K562 (cell line): Measurements from ENCODE around the gene MEIOB. TPM values are rescaled to one million over a fixed set of nuclear protein-coding genes. Genes with fewer than 3 reads are reported as not detected.

ENCODE experiments used
- ATAC-seq: fragments of 200-7000 bp; cut with Tn5 transposase; 3 replicates; pipeline ENCODE4 v1.9.1; 2020; ENCODE audit warnings: moderate library complexity
- BruUV-seq: library from RNA; stranded (reverse); fragments of 400-500 nt; replicated peaks from 2 replicates; lab custom pipeline; 2021; lab: Mats Ljungman, UMichigan
- CTCF ChIA-PET: fragments of 300-600 bp; formaldehyde crosslinking; extraction: SDS; loops from one replicate; lab custom pipeline; 2021; ENCODE audit warnings: low intra/inter-chr PET ratio; lab: Yijun Ruan, JAX
- POLR2A ChIA-PET: fragments of 300-600, 350-650 bp; sonication (Branson Sonifier 250); formaldehyde crosslinking; extraction: SDS; loops from one replicate; lab custom pipeline; 2021; ENCODE audit warnings: antibody characterized with exemption, inconsistent platforms; lab: Yijun Ruan, JAX
- DNase-seq, 4 experiments: peaks; one replicate each; pipeline versions ENCODE4 v3.0.0 to v3.0.0-alpha.2; 2011 to 2018; ENCODE audit warnings: low spot score in 3 of 4, mixed read lengths in 3 of 4; ENCODE audit errors: extremely low read depth in 1 of 4
- FAIRE-seq: peaks from 2 replicates; lab custom pipeline; 2011; peaks lifted over from hg19 to GRCh38; lab: Jason Lieb, UNC
- H2AFZ ChIP-seq: 2 replicates; pipeline ENCODE4 v1.6.0; 2011; ENCODE audit warnings: low read depth, low read length, control low read depth, inconsistent platforms
- H3K27ac ChIP-seq: fragments of 200-600 bp; 3 replicates; pipeline ENCODE4 v1.8.0; 2011; ENCODE audit warnings: low read depth, mild to moderate bottlenecking, control low read depth, inconsistent platforms, low read length, moderate library complexity, mixed read lengths; ENCODE audit errors: extremely low read depth
- H3K27me3 ChIP-seq, 2 experiments: fragments of 300-600 bp in 1 of 2; 2 replicates in 1 of 2; 3 replicates in 1 of 2; pipeline versions ENCODE4 v1.6.0 to v1.8.0; 2011; ENCODE audit warnings: inconsistent platforms in 2 of 2, low read length in 2 of 2, mild to moderate bottlenecking in 1 of 2, mixed read lengths in 1 of 2, moderate library complexity in 1 of 2; ENCODE audit not compliant: control insufficient read depth in 2 of 2, insufficient read depth in 2 of 2
- H3K36me3 ChIP-seq: fragments of 300-600 bp; 3 replicates; pipeline ENCODE4 v1.8.0; 2011; ENCODE audit warnings: mild to moderate bottlenecking, low read length, inconsistent platforms; ENCODE audit not compliant: control insufficient read depth, insufficient read depth
- H3K4me1 ChIP-seq, 2 experiments: fragments of 200-600 bp in 1 of 2; replicated peaks in 1 of 2; 2 replicates in 1 of 2; 3 replicates in 1 of 2; pipeline versions ENCODE4 v1.5.1 to v1.8.0; 2011; ENCODE audit warnings: inconsistent platforms in 2 of 2, low read length in 2 of 2, mild to moderate bottlenecking in 1 of 2, mixed read lengths in 1 of 2, moderate library complexity in 1 of 2; ENCODE audit not compliant: control insufficient read depth in 2 of 2, insufficient read depth in 2 of 2
- H3K4me2 ChIP-seq: 2 replicates; pipeline ENCODE4 v1.6.1; 2011; ENCODE audit warnings: low read length, control low read depth, inconsistent platforms, mixed read lengths; ENCODE audit not compliant: insufficient read depth
- H3K4me3 ChIP-seq: fragments of 200-600 bp; sonication (generic), shearing (Covaris generic); 2 replicates; pipeline ENCODE4 v1.5.1; 2016; ENCODE audit warnings: control low read depth, inconsistent platforms
- H3K79me2 ChIP-seq: fragments of 200-600 bp; 3 replicates; pipeline ENCODE4 v1.8.0; 2011; ENCODE audit warnings: low read length, inconsistent platforms; ENCODE audit not compliant: control insufficient read depth, insufficient read depth
- H3K9ac ChIP-seq, 2 experiments: 2 replicates each; pipeline versions ENCODE4 v1.6.0 to v1.6.1; 2011; ENCODE audit warnings: low read depth in 2 of 2, low read length in 2 of 2, control low read depth in 1 of 2, inconsistent platforms in 1 of 2, mild to moderate bottlenecking in 1 of 2, mixed read lengths in 1 of 2; ENCODE audit not compliant: insufficient read depth in 1 of 2
- H3K9me1 ChIP-seq: one replicate; pipeline ENCODE4 v1.6.0; 2011; ENCODE audit warnings: inconsistent platforms, mild to moderate bottlenecking, low read length, moderate library complexity; ENCODE audit not compliant: control insufficient read depth, insufficient read depth
- H3K9me3 ChIP-seq: replicated peaks from 2 replicates; pipeline ENCODE4 v1.5.1; 2011; ENCODE audit warnings: low read depth, low read length, inconsistent platforms; ENCODE audit not compliant: control insufficient read depth, insufficient read depth
- H4K20me1 ChIP-seq: replicated peaks from 2 replicates; pipeline ENCODE4 v1.6.1; 2011; ENCODE audit warnings: low read length, inconsistent platforms, mixed read lengths; ENCODE audit not compliant: control insufficient read depth, insufficient read depth
- ATF2 ChIP-seq: sonication (generic); formaldehyde crosslinking; IDR thresholded peaks from 2 replicates; pipeline ENCODE4 v1.8.1; 2022; ENCODE audit warnings: missing genetic modification reagents
- BRF1 ChIP-seq: IDR thresholded peaks from 3 replicates; pipeline ENCODE4 v1.6.1; 2011; ENCODE audit warnings: borderline replicate concordance, mild to moderate bottlenecking; ENCODE audit not compliant: insufficient read length; ENCODE audit errors: extremely low read depth
- GTF2F1 ChIP-seq: IDR thresholded peaks from 2 replicates; pipeline ENCODE4 v1.6.1; 2011; ENCODE audit warnings: low read depth, low read length, improper control_type of control experiment
- HMBOX1 ChIP-seq: sonication (generic); IDR thresholded peaks from 2 replicates; pipeline ENCODE4 v1.6.1; 2016
- HMGXB4 ChIP-seq: sonication (generic); formaldehyde crosslinking; IDR thresholded peaks from 2 replicates; pipeline ENCODE4 v1.8.1; 2023; ENCODE audit warnings: mild to moderate bottlenecking, missing genetic modification reagents
- JUNB ChIP-seq: fragments of 450-650 bp; formaldehyde crosslinking; conservative IDR thresholded peaks from 2 replicates; pipeline ENCODE4 v1.4.0; 2020; ENCODE audit warnings: mild to moderate bottlenecking
- NR3C1 ChIP-seq: sonication (generic); formaldehyde crosslinking; IDR thresholded peaks from 2 replicates; pipeline ENCODE4 v1.8.1; 2022; ENCODE audit warnings: missing genetic modification reagents
- PPARD ChIP-seq: fragments of 250-450 bp; sonication (Bioruptor Pico); IDR thresholded peaks from 2 replicates; pipeline ENCODE4 v1.8.0; 2022; ENCODE audit warnings: inconsistent platforms, mild to moderate bottlenecking, moderate library complexity
- TEAD1 ChIP-seq, 2 experiments: fragments of 450-650 bp in 1 of 2; sonication (generic) in 1 of 2; formaldehyde crosslinking; IDR thresholded peaks; 2 replicates each; pipeline versions ENCODE4 v1.4.0 to v1.8.0; 2020 to 2022; ENCODE audit warnings: mild to moderate bottlenecking in 2 of 2, missing genetic modification reagents in 1 of 2
- ZBTB5 ChIP-seq: fragments of 450-650 bp; IDR thresholded peaks from 2 replicates; pipeline ENCODE4 v1.6.1; 2017; ENCODE audit warnings: antibody characterized with exemption
- ZC3H11A ChIP-seq: IDR thresholded peaks from 2 replicates; pipeline ENCODE4 v1.6.1; 2012; ENCODE audit warnings: low read depth, low read length, improper control_type of control experiment
- ZKSCAN1 ChIP-seq: fragments of 150-350 bp; IDR thresholded peaks from 2 replicates; pipeline ENCODE4 v1.6.1; 2016; ENCODE audit warnings: low read depth, low read length
- ZNF212 ChIP-seq: fragments of 450-650 bp; formaldehyde crosslinking; IDR thresholded peaks from 2 replicates; pipeline ENCODE4 v1.4.0; 2020; ENCODE audit warnings: mild to moderate bottlenecking
- ZNF444 ChIP-seq: fragments of 250-450 bp; sonication (Bioruptor Pico); IDR thresholded peaks from 2 replicates; pipeline ENCODE4 v1.4.0; 2020; ENCODE audit warnings: mild to moderate bottlenecking, moderate library complexity
- ZNF449 ChIP-seq: fragments of 250-450 bp; sonication (Bioruptor Pico); IDR thresholded peaks from 2 replicates; pipeline ENCODE4 v1.8.0; 2022; ENCODE audit warnings: moderate library complexity, mild to moderate bottlenecking, inconsistent platforms
- ZNF77 ChIP-seq: fragments of 250-450 bp; sonication (Bioruptor Pico); IDR thresholded peaks from 2 replicates; pipeline ENCODE4 v1.5.0; 2020
- WGBS: fragments of 100-300 bp; shearing (Covaris generic); methylation state at CpG from one replicate; pipeline ENCODE4 v1.1.6; 2016; ENCODE audit warnings: low coverage, mixed read lengths; ENCODE audit not compliant: insufficient coverage; ENCODE audit errors: missing lambda C conversion rate; 5-methylcytosine and 5-hydroxymethylcytosine counted together
- in situ Hi-C: fragments of 300-500 bp; cut with MboI; formaldehyde crosslinking; loops from 4 replicates; pipeline ENCODE4 v1.15.0; 2018; ENCODE audit warnings: inconsistent platforms, mixed read lengths
- intact Hi-C: fragments of 100-400 bp; cut with micrococcal nuclease; formaldehyde crosslinking; loops from 2 replicates; pipeline ENCODE4 v1.14.2; 2022
- polyA plus RNA-seq, 8 experiments: library from polyadenylated mRNA; depleted of rRNA in 4 of 8; stranded (reverse) in 5 of 8; unstranded in 3 of 8; fragments of >200 nt; fragmentation: Nextera tagmentation in 2 of 8; fragmentation: Illumina TruSeq in 1 of 8; extraction: Ambion mirVana in 2 of 8; extraction: Trizol in 1 of 8; gene quantifications; 2 replicates each; pipeline versions ENCODE4 v1.2.1 to v1.2.3, GENCODE V29; 2011 to 2014; ENCODE audit warnings: inconsistent platforms in 1 of 8, missing spikeins in 1 of 8
- total RNA-seq, 7 experiments: library from RNA; depleted of rRNA in 6 of 7; stranded (reverse); fragments of >200 nt in 6 of 7; fragmentation: Illumina TruSeq in 2 of 7; extraction: Trizol in 2 of 7; gene quantifications; 2 replicates each; pipeline versions ENCODE4 v1.2.1 to v1.2.3, GENCODE V29; 2011 to 2021; ENCODE audit warnings: low replicate concordance in 1 of 7

The MEIOB gene
- total and polyA plus RNA-seq, 9 of the 15 experiments (the other 6 are each of a cell fraction or from before 2014, with no cell fraction given): 25.4 to 203 (median 97.6) TPM

GRCh38 chr16:1900452-1900774 is 28.4 kb upstream of the MEIOB start:
- H3K9me1 ChIP-seq: no peaks in the 10 kb centered on the region
- ATAC-seq: no peak
- in situ Hi-C loops (no loop called here), intact Hi-C loops (no loop called here)
- H3K4me3 ChIP-seq: no peak overlapping the region
- 8% methylated on average over 9 of the region's 9 CpGs for WGBS
- ChIA-PET POLR2A (interaction anchor here (0.9 to 1.0 kb wide), 2 partner anchors 14 to 314 kb away, joined by 3 read pairs; partner anchors contain the start of gene PGP), CTCF (no interaction called here)
- no peak overlapping the region for H3K4me2 ChIP-seq
- H3K9me3 ChIP-seq: no peaks in the 10 kb centered on the region
- H3K4me1 ChIP-seq: peaks cover 0 to 23% of the 10 kb centered on the region in 2 experiments; a peak in 2 of 5 replicates
- no peak overlapping the region for H3K9ac ChIP-seq
- no TSS peak for BruUV-seq
- no peak overlapping the region for H2AFZ ChIP-seq
- no peaks in the 10 kb centered on the region for H3K36me3 ChIP-seq
- no peak for TF ChIP-seq ZNF444
- no peak for TF ChIP-seq ZNF77 (CRISPR knock-in tag)
- TF ChIP-seq TEAD1 (CRISPR knock-in tag; IDR thresholded peaks at IDR 0.05): no peak
- TF ChIP-seq ZC3H11A: no peak
- TF ChIP-seq ZBTB5: no peak
- TF ChIP-seq ATF2 (CRISPR knock-in tag): no peak
- TF ChIP-seq PPARD (CRISPR knock-in tag): no peak
- TF ChIP-seq HMGXB4 (CRISPR knock-in tag): no peak
- TF ChIP-seq ZKSCAN1: no peak
- TF ChIP-seq NR3C1 (CRISPR knock-in tag): no peak
- no peak for TF ChIP-seq BRF1
- no peak for TF ChIP-seq JUNB (CRISPR knock-in tag)
- no peak for TF ChIP-seq ZNF449 (CRISPR knock-in tag)
- no peak for TF ChIP-seq ZNF212 (CRISPR knock-in tag)
- TF ChIP-seq HMBOX1: no peak
- no peak for TF ChIP-seq GTF2F1
- no peak overlapping the region for H3K27ac ChIP-seq
- FAIRE-seq: no peak
- H3K27me3 ChIP-seq: peaks cover 50 to 73% of the 10 kb centered on the region in 2 experiments
- DNase-seq: no peak
- no peaks in the 10 kb centered on the region for H3K79me2 ChIP-seq
- H4K20me1 ChIP-seq: 0 out of 2 replicates have a peak, but pooled peaks cover 8% of the 10 kb centered on the region
